HG02938 (cell line): ENCODE data around the gene B9D2.
"Not testable (repeated sequence)": the region's sequence is repeated elsewhere in the genome, so short reads cannot be mapped to it uniquely, and the experiment has no call there.

Source experiments
- ATAC-seq: cut with Tn5 transposase; IDR thresholded peaks from one replicate; pipeline ENCODE4 v1.9.1; 2021; ENCODE audit warnings: mild to moderate bottlenecking, moderate library complexity; ENCODE audit not compliant: unreplicated experiment

The B9D2 gene

DNA sequence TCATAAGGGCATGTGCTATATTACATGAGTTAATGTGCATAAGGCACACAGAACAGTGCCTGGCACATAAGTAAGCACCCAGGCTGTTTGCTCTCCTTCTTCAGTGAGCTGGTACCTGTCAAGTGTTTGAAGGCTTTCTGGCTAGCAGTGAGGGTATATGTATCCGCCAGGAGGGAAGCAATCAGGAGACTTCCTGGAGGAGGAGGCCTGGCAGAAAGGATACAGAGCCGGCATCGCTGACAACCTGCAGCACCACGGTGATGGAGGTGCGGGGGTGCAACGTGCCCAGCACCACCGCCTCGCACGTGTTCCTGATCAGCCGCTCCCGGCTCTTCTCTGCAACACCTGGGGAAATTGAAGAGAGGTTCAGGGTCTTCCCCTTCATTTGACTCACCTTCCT lies 27.7 kb upstream of the B9D2 start:
- no peak for ATAC-seq

DNA sequence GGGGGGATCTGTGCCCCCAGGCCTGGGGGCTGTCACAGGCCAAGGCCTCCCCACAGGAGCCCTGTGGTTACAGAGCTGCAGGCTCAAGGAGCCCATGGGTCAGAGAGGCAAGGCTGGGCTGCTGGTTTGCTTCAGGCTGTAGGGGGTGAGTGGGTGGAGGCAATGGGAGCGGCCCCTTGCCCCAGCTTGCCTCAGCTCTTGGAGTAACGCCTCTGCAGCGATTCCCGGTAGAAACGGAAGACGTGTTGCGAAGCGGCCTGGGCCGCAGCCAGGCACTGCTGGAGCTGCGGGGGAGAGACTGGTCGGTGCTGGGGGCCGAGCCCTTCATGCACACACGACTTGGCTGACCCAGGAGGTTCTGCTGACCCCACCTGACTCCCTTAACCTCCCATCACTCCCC lies 22.5 kb upstream of the B9D2 start:
- ATAC-seq: no peak

DNA sequence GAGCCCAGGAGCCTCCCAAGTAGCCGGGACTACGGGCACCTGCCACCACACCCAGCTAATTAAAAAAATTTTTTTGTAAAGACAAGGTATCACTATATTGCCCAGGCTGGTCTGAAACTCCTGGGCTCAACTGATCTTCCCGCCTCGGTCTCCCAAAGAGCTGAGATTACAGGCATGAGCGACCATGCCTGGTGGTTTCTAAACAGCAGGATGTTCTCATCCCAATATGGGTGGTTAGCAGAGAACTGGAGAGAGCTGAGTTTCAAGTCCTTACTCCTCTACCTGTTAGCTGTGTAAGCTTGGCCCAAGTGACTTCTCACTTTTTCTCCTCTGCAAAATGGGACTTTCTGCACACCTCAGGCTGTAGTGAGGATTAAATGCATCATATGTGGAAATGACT lies 20.4 kb upstream of the B9D2 start:
- no peak for ATAC-seq

DNA sequence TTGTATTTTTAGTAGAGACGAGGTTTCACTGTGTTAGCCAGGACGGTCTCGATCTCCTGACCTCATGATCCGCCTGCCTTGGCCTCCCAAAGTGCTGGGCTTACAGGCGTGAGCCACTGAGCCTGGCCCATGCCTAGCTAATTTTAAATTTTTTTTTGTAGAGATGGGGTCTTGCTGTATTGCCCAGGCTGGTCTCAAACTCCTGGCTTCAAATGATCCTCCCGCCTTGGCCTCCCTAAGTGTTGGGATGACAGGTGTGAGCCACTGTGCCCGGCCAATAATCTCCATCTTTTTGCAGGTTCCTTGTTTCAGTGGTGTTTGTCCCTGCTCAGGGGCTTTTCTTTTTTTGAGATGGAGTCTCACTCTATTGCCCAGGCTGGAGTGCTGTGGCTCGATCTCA lies 17.6 kb upstream of the B9D2 start:
- ATAC-seq: not testable (repeated sequence)

DNA sequence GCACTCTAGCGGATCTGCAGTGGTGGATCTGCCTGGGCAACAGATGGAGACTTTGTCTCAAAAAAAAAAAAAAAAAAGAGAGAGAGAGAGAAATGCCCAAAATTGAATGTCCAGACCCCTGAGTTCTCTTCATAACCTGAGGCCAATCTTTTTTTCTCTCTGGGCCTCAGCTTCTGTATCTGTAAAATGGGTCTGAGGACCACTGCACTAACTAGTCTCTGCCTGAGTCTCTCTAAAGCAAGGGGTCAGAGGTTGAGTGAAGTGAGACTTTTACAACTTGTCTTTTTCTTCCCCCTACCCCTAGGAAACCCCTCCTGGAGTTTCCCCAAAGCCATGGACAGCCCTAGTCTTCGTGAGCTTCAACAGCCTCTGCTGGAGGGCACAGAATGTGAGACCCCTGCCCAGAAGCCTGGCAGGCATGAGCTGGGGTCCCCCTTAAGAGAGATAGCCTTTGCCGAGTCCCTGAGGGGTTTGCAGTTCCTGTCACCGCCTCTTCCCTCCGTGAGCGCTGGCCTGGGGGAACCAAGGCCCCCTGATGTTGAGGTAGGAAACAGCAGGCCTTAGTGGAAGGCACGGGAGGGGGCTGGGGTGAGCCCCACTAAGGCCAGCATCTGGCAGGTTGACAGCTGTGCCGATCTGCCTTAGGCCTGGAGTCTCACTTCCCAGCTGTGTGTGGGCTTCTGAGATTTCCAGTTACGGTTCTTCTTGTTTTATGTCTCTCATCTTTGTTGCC lies 14.2 kb upstream of the B9D2 start:
- no peak for ATAC-seq

DNA sequence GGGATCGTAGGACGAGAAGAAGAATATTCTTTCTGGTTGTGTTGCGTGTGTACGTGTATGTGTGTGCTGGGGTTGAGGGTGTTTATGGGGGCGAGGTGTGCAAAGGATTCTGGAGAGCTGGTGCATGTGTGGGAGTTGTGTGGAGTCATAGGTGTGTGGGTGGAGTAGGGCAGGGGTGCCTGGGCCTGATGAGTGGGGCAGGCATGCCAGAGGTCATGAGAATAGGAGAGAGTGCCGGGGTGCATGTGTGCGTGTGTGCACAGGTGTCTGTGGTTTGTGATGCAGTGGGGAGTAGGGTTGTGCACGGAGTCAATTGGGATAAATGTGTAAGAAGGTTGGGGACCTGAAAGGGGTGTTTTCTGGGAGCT lies 13.0 kb upstream of the B9D2 start:
- ATAC-seq: no peak

DNA sequence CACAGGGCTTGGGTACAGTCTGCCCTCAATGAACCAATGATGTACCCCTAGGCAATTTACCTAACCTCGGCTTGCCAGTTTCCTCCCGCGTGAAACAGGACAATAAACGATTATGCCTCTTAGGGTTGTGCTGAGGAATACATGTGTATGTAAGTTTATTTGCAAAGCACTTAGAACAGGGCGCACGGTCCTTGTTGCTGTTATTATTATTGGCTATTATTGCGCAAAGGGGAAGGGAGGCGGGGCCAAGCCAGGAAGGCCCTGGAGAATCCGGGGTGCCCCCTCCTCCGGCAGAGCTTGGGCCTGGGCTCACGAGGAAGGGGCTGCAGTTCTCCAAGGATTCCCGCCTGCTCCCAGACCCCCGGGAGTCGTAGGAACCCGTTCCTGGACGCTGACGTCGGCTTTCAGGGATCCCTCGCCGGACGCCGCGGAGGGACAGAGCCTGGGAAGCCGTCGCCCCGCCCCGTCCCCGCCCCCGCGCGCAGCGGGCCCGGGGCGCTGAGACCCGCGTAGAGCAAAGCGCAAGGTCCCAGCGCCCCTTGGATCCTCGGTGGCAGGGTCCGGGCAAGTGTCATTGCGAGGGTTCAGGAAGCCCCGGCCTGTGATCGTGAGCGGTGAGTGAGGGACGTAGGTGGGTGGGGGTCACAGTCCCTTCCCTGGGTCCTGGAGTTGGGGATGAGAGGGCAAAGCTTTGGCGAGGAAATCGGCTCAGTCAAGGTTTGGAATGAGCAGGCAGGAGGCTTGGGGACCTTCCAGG lies 12.5 kb upstream of the B9D2 start, which contains the start of gene TMEM91:
Gene TMEM91, plus strand, starts transcription at position 293 of the 757 bp plus-strand sequence. CDS start 1,777 bp downstream, outside the sequence.
- no peak for ATAC-seq

DNA sequence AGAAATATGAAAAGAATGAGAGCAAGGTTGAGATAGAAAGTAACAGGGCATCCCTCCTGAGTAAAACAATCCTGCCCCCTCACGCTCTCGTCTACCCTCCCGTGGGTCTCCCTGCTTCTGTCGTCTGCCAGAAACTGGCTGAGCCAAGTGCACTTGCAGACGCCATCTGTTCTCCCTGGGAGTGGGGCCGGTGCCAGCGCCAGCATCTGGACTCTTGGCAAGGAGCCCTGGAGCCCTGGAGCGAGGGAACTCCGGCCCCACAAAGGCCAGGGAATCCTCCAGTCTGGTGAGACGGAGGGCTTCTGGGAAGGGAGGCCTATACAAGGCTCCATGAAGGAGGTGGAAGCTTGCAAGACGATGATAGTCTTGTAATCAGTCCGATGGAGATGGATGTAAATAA lies 10.0 kb upstream of the B9D2 start:
- ATAC-seq: no peak

DNA sequence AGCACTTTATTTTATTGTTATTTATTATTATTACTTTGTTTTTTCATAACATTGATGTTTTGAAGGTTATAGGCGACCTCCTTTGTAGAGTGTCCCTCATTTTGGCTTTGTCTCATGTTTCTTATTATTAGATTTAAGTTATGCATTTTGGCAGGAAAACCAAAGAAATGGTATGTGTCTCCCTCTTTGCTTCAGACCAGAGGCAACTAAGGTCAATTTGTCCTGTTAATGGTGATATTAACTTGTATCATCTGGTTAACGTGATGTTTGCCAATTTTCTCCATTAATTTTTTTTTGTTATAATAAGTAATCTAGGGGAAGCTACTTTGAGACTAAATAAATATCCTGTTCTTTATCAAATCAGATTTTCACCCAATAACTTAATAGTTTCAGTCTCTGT lies 8.6 kb upstream of the B9D2 start:
- no peak for ATAC-seq

DNA sequence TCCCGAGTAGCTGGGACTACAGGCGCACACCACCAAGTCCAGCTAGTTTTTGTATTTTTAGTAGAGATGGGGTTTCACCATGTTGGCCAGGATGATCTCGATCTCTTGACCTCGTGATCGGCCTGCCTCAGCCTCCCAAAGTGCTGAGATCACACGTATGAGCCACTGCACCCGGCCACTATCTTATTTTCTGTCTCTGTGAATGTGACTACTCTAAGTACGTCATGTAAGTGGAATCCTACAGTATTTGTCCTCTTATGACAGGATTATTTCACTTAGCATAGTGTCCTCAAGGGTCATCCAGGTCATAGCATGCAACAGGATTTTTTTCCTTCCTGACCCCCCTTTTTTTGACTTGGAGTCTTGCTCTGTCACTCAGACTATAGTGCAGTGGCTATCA lies 7.6 kb upstream of the B9D2 start:
- ATAC-seq: no peak

DNA sequence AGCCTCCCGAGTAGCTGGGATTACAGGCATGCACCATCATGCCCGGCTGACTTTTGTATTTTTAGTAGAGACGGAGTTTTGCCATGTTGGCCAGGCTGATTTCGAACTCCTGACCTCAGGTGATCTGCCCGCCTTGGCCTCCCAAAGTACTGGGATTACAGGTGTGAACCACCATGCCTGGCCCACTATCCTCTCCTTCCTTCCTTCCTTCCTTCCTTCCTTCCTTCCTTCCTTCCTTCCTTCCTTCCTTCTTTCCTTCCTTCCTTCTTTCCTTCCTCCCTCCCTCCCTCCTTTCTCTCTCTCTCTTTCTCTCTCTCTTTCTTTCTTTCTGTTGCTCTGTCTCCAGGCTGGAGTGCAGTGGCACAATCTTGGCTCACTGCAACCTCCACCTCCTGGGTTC lies 7.2 kb upstream of the B9D2 start:
- ATAC-seq: not testable (repeated sequence)

DNA sequence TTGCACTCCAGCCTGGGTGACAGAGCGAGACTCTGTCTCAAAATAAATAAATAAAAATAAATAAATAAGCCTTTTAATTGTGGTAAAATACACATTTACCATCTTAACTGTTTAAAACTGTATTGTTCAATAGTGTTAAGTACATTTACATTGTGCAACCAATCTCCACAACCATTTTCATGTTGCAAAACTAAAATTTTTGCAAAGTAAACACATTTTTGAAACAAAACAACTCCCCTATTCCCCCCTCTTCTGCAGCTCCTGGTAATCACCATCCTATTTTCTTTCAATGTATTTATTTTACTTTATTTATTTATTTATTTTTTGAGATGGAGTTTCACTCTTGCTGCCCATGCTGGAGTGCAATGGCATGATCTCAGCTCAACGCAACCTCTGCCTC lies 5.8 kb upstream of the B9D2 start:
- no peak for ATAC-seq

DNA sequence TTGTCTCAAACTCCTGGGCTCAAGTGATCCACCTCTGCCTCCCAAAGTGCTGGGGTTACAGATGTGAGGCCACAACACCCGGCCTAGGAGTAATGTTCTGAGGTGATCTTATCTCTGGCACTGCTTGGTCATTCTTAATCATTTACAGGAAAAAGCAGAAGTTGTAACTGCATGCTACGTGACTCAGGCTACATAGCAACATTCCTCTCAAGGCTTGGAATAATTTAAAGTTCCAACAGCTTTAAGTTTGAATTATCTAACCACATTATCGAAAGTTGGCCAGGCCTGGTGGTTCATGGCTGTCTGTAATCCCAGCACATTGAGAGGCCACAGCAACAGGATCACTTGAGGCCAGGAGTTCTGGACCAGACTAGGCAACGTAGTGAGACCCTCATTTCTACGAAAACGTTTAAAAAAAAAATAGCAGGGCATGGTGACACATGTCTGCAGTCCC lies 3.9 kb upstream of the B9D2 start:
- no peak for ATAC-seq

DNA sequence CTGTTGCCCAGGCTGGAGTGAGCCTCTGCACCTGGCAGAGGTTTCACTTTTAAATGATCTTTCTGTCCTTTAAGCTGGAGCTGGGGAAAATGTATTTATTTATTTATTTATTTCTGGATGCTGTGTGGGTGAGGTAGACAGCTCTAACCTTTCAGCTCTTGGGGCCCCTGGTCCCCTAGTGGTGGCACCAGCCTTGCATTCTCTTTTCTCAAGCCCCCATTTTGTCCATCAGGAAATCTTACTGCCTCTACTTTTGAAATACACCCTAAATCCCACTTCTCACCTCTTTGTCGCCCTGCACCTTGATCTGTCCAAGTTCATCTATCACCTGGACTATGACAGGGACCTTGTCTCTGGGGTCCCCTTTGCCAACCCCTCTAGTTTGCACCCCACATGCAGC lies 2.1 kb upstream of the B9D2 start:
- ATAC-seq: no peak

DNA sequence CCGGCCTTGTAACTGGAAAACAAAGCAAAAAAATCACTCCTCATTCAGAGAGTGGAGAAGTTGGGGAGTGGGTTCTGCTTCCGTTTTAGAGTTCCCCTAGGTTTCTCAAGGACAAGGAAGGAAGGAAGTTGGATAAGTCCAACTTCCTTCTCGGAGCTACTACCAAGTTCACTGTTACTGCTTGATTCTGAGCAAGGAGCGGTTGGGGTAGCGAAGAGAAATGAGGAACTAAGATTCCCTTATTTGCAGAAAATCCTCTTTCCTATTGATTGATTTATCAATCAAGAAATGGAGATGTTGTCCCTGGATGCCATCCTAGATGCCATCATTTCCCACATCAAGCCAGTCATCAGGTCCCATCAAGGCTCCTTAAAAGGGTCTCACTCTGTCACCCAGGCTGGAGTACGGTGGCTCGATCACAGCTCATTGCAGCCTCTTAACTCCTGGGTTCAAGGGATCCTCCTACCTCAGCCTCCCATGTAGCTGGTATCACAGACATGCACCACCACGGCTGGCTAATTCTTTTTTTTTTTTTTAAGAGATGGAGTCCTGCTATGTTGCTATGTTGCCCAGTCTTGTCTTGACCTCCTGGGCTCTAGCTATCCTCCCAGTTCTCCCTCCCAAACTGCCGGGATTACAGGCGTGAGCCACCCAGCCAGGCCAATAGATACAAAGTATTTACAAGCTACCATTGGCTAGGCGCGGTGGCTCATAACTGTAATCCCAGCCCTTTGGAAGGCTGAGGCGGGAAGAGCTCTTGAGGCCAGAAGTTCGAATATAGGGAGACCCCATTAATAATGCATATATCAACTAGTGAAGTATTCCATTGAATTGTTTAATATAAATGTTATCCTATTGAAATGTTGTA lies 809 bp upstream of the B9D2 start:
- no peak for ATAC-seq

DNA sequence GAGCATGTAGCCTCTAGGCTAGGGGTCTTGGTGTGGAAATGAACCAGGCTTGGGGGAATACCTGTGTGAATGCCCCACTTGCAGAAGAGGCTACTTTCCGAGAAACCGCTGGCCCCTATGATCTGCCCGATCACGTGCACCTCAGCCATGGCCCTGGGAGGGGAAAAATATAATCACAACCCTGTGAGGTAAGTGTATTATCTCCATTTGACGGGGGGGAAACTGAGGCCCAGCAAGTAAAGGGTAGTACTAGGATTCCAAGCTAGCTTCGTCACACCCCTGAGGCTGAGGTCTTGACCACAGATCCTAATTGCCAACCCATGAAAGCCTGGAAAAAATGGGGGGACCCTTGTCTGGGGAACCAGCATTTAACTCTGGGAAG lies 587 bp downstream of the B9D2 start:
- ATAC-seq: no peak

DNA sequence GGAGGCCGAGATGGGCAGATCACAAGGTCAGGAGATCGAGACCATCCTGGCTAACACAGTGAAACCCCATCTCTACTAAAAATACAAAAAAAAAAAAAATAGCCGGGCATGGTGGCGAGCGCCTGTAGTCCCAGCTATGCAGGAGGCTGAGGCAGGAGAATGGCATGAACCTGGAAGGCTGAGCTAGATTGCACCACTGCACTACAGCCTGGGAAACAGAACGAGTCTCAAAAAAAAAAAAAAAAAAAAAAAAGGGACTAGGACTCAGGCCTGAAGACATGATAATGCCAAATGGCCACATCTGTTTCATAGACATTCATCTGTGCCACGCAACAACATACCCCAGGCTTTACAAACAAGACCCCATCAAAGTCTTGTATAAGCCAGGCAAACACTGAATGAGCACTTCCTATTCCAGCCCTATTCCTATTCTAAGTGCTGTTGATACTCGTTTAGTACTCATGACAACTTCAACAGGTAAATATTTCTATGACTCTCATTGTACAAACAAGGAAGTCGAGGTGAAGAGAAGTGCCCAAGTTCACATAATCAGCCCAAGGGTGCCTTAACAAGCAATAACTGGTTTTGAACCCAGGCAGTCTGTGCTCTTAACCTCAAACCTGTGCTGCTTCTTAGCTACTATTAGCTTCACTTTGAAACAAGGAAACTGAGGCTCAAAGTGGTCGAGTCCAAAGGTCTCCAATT lies 1.7 kb downstream of the B9D2 start:
- no peak for ATAC-seq

DNA sequence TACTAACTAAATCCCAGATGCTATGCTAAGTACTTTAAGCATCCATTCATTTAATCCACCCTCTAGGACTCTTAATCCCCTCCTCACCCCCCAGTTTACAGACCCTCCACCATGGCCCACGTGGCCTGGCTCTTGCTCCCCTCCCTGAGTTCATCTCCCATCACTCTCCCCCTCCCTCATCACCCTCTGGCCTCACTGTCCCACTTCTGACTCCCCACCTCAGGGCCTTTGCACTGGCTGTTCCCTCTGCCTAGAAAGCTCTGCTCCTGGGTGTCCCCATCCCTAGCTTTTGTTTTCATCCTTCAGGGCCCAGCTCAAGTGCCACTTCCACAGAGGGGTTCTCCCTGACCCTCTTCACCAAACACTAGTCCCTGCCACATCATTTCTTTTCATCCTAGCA lies 4.2 kb downstream of the B9D2 start:
- ATAC-seq: no peak

DNA sequence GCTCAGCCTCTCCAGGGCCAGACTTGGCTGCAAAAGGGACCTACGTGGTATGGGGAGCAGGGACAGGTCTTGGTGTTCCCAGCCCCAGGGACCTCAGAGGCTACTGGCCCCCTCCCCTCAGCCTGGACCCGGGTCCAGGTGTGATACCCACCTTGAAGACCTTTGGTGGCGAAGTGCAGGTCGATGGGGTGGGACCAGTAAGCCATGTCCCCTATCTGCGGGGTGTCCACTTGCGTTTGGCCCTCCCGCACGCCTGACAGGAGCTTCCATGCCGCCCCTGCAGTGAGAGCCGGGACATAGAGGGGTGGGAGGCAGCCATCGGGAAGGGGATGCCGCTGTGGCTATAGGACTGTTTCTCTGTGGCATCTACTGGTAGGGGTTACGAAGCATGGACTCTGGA lies 6.2 kb downstream of the B9D2 start:
- ATAC-seq: no peak

DNA sequence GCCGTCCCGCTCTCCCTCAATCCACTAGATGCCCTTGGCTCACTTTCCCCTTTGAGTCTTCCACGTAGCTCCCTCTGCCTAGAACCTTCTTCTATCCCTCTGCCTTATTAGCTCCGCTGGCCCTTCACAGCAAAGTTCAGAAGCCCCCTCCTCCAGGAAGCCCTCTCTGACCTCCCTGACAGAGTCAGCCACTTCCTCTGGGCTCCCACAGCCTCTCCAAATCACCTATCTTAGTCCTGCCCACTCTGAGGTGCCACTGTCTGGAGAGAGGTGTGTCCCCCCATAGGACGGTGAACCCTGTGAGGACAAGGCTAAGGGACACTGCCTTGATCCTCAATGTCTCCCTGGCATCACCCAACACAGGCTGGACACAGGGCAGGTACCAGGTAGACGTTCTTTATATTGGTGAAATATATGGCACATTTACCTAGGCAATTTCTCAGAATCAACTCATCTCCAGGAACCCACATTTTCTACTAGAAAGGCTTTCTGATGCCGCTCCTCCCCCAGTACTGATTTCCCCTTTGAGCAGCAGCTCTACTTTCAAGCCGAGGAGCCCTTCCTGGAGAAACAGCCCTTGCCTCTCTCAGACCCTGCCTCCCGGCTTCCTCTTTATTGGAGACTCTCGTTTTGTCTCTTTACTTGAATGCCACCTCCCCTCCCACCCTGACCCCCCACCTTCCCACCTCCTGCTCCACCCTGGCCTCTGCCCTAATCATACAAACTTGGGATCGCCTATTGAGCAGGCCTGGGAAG lies 6.8 kb downstream of the B9D2 start:
- ATAC-seq: no peak
